MG63 (cell line): ENCODE measurements around the gene COQ10A. TPM values are rescaled to one million over a fixed set of nuclear protein-coding genes. Genes with fewer than 3 reads are reported as not detected.

Source experiments
- DNase-seq: peaks from one replicate; pipeline ENCODE4 v3.0.0-alpha.2; 2020
- H3K27me3 ChIP-seq: fragments of 250-450 bp; sonication (Bioruptor Pico); 2 replicates; pipeline ENCODE4 v1.5.1; 2020; ENCODE audit warnings: mild to moderate bottlenecking, moderate library complexity
- H3K36me3 ChIP-seq: fragments of 250-450 bp; sonication (Bioruptor Pico); 2 replicates; pipeline ENCODE4 v1.5.1; 2020; ENCODE audit warnings: mild to moderate bottlenecking, moderate library complexity
- H3K4me3 ChIP-seq: fragments of 250-450 bp; sonication (Bioruptor Pico); 2 replicates; pipeline ENCODE4 v1.5.1; 2020; ENCODE audit warnings: mild to moderate bottlenecking, moderate library complexity
- H3K9me3 ChIP-seq: fragments of 250-450 bp; sonication (Bioruptor Pico); 2 replicates; pipeline ENCODE4 v1.5.1; 2020; ENCODE audit warnings: mild to moderate bottlenecking, moderate library complexity
- total RNA-seq: library from RNA; depleted of rRNA; stranded (reverse); fragments of >200 nt; shearing (Covaris generic); gene quantifications from 2 replicates; pipeline ENCODE4 v1.2.3, GENCODE V29; 2014; ENCODE audit warnings: low replicate concordance

Gene COQ10A
- total RNA-seq, 1 experiment from 2014 or later = 6.9 TPM

DNA sequence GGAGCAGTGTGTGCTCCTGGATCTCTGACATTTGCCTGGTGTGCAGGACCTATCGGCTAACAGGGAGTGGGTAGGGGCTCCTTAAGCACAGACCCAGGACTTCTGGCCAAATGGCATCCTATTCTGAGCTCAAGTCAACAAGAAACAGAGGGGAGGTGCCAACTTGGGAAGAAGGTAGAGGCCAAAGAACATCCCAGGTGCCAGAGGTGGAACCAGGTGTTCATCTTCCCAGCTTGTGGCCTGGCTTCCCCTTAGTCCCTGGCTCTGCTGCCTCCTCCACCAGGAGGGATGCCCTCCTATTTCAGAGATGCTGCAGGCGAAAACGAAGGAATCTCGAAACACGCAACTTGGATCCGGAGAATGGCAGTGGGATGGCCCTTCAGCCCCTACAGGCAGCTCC, 30.7 kb upstream of the COQ10A start:
- Histone ChIP-seq H3K4me3 (no peak overlapping the region), H3K27me3 (no peaks in the 10 kb centered on the region), H3K36me3 (peaks cover 14% of the 10 kb centered on the region), H3K9me3 (no peaks in the 10 kb centered on the region)
- no peak for DNase-seq

DNA sequence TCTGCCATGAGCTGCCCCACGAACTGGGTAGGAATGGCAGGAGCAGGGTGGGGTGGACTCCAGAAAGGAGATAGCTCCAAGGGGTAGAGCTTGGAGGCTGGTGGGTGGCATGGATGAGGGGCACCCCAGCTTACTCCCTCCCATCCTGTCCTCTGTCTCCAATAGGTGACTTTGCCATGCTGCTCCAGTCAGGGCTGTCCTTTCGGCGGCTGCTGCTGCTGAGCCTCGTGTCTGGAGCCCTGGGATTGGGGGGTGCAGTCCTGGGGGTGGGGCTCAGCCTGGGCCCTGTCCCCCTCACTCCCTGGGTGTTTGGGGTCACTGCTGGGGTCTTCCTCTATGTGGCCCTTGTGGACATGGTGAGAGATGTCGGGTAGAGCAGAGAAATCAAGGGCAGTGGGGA, 29.8 kb upstream of the COQ10A start:
- no peaks in the 10 kb centered on the region for H3K9me3 ChIP-seq
- peaks cover 23% of the 10 kb centered on the region for H3K36me3 ChIP-seq
- H3K27me3 ChIP-seq = no peaks in the 10 kb centered on the region
- H3K4me3 ChIP-seq = no peak overlapping the region
- no peak for DNase-seq

DNA sequence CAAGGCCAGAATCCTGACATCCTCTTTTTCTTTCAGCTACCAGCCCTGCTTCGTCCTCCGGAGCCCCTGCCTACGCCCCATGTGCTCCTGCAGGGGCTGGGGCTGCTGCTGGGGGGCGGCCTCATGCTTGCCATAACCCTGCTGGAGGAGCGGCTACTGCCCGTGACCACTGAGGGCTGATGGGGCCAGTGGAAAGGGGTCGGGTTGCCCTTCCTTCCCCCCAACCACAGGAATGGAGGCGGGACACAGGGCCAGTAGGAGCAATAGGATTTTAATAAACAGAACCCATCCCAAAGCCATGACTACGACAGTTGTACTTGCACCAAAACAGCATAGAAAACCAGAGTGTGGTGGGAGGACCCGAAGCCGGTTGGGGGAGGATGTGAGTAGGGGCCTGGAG, 29.2 kb upstream of the COQ10A start:
- no peaks in the 10 kb centered on the region for H3K27me3 ChIP-seq
- no peaks in the 10 kb centered on the region for H3K9me3 ChIP-seq
- H3K36me3 ChIP-seq = peaks cover 27% of the 10 kb centered on the region
- no peak for DNase-seq
- H3K4me3 ChIP-seq = no peak overlapping the region

DNA sequence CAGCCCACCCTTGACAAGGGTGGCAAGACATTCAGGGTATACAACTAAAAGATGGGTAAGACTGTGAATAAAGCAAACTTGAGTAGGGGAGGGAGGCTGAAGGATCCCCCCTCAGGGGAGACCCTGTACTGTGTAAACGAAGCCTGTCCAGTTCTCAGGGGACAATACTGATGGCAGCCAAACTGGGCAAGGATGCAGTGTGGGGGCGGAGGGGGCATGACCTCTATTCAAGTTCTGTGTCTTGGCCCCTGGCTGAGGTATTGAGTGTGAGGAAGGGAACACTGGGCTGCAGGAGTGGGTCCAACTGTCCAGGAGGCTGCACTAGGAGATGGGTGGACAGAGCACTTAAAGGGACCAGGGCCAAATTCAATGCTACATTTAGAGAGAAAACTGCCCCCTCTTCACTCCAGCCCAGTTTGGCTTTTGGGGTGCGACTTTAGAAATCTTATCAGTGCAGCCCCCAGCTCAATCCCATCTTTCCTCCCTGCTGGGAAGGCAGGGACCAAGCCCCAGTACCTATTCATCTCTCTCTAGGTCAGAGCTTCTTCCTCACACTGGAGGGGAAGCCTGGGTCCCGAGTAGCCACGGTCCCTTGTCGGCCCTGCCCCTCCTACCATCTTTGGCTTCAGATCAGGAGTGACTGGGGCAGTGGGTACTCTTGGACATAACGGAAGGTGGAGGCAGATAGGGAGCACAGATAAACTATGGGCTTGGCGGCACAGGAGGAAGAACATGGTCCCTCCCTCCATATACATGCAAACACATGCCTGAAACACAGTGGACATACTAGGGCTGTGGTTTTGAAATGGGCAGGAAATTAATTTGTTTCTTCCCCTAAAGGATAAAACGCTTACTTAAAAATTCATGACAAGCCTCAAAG, 25.1 kb upstream of the COQ10A start:
- no peak for DNase-seq
- peaks cover 65% of the 10 kb centered on the region for H3K36me3 ChIP-seq
- H3K27me3 ChIP-seq = no peaks in the 10 kb centered on the region

DNA sequence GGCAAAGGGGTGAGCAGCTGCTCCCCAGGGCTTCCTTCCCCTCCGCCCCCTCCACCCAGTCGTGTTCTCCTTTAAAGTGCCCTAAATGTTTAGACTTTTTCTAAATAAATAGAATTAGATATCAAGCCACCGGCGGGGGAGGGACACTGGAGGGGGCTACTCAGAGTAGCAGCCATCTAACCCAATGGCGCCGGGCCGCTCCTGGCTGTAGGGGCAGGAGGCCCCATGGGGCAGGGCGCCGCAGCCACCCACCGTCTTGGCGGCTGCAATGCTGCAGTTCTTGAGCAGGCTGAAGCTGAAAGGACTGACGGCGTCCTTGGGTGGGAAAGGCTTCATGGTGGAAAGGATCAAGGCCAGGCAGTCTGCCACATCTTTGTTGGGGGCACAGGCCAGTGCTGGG, 23.8 kb upstream of the COQ10A start:
- Histone ChIP-seq H3K9me3 (no peaks in the 10 kb centered on the region), H3K27me3 (no peaks in the 10 kb centered on the region), H3K36me3 (peaks cover 71% of the 10 kb centered on the region), H3K4me3 (no peak overlapping the region)
- no peak for DNase-seq

More for the DNA sequence above, 25.1 kb upstream of the COQ10A start:
- Histone ChIP-seq H3K4me3 (no peak overlapping the region), H3K9me3 (no peaks in the 10 kb centered on the region)

DNA sequence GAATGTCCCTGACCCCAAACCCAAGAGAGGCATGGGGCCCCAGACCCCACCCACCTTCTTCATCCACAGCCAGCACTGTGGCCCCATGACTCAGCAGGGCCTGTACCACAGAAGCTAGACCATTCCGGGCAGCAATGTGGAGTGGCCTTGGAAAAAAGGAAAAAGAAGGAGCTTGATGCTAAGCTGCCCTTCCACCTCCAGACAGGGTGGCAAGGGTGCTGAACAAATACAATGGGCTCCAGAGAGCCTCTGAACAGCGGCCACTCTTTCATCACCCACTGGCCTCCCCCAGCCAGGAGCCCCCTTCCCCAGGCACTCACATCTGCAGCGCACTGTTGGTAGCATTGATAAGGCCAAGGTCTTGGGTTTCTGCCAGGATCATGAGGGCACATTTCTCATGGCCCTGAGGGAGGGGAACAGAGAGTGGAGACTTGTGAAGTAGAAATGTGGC, 23.0 kb upstream of the COQ10A start:
- no peak overlapping the region for H3K4me3 ChIP-seq
- H3K9me3 ChIP-seq = no peaks in the 10 kb centered on the region
- no peaks in the 10 kb centered on the region for H3K27me3 ChIP-seq
- H3K36me3 ChIP-seq = peaks cover 79% of the 10 kb centered on the region
- DNase-seq = no peak

DNA sequence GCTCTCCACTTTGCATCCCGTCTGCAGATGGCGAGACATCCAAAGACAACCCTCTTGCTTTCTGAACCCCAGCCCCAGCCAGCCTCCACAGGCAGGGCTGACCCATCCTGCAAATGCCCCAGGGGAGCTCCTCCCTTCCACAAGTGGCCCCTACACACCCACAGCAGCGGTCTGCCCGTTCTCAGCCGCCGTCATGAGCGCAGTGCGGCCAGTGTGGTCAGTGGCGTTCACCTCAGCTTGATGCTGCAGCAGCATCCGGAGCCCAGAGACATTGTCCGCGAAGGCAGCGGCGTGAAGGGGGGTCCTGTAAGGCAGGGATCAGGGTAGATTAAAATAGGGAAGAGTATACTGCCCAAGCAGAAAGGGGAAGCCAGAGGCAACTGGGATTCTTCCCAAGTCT, 22.2 kb upstream of the COQ10A start:
- no peak overlapping the region for H3K4me3 ChIP-seq
- DNase-seq = no peak
- no peaks in the 10 kb centered on the region for H3K9me3 ChIP-seq
- H3K27me3 ChIP-seq = no peaks in the 10 kb centered on the region
- peaks cover 85% of the 10 kb centered on the region for H3K36me3 ChIP-seq

DNA sequence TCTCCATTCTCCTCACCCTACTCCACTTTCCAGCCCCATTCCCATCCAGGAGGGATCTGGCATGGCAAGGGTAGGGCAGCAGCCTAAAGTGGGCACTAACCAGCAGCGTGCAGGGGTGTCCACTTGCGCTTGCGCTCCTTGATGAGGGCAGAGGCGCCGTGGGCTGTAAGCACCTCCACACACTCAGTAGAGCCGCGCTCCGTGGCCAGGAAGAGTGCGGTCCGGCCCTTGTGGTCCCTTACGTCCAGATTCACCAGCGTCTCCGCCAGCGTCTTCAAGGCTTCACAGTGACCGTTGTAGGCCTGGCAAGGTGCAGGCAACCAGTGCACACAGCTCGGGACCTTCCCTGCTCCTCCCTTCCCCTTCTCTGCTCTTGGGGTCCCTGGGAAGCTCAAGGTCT, 18.8 kb upstream of the COQ10A start:
- DNase-seq = no peak
- H3K27me3 ChIP-seq = no peaks in the 10 kb centered on the region
- peaks cover 83% of the 10 kb centered on the region for H3K36me3 ChIP-seq

DNA sequence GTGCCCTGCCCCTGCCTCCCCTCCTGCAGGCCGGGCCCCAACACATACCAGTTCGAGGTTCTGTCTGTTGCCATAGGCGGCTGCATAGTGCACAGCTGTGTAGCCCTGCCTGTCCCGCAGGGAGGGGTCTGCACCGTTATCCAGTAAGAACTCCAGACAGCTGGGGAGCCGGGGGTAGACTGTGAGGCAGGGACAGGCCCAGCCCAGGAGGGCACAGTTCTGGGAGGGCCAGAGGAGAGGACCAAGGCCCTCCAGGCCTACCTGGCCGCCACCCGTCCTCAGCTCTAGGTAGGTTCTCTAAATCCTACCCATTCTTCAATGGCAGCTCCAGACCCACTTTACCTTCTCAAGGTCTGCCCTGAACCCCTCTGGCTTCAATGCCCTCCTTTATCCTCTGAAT, 18.0 kb upstream of the COQ10A start:
- DNase-seq = no peak
- Histone ChIP-seq H3K9me3 (no peaks in the 10 kb centered on the region), H3K4me3 (no peak overlapping the region), H3K27me3 (no peaks in the 10 kb centered on the region), H3K36me3 (peaks cover 83% of the 10 kb centered on the region)

More for the DNA sequence above, 18.8 kb upstream of the COQ10A start:
- H3K9me3 ChIP-seq = no peaks in the 10 kb centered on the region
- H3K4me3 ChIP-seq = no peak overlapping the region

DNA sequence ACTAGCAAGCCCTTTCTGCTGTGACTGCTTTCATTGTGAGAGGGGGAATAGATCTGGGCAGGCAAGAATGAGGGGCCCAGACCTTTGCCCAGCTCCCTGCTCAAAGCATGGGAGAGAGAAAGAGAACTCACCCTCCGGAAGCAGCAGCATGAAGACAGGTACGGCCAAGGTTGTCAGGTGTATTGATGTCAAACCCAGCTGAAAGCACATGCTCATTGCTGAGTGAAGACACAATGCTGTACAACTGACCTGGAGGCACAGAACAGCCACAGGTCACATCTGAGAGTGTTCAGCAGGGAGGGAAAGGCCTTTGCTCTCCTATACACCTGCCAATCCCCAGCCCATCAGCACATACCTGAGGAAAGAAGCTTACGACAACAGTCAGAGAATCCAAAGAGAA, 14.1 kb upstream of the COQ10A start:
- no peak for DNase-seq
- H3K36me3 ChIP-seq = peaks cover 92% of the 10 kb centered on the region

DNA sequence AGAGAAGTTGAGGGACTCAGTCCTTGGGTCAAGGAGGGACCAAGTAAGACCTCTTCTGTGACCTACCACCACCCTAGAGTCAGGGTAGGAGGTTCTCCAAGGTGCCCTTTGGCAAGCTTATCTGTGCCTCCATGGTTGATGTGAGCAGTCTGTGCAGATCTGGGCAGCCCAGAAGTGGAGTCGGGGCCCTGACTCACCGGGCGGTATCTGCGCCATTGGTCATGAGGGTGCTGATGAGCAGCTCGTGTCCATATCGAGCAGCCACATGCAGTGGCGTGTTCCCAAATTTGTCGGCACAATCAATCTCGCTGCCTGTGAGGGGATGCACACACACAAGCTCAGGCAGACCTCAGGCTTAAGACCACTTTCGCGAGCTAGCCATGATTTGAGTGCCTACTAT, 13.7 kb upstream of the COQ10A start:
- DNase-seq = no peak
- Histone ChIP-seq H3K27me3 (no peaks in the 10 kb centered on the region), H3K4me3 (no peak overlapping the region), H3K36me3 (peaks cover 87% of the 10 kb centered on the region), H3K9me3 (no peaks in the 10 kb centered on the region)

More for the DNA sequence above, 14.1 kb upstream of the COQ10A start:
- no peaks in the 10 kb centered on the region for H3K9me3 ChIP-seq
- H3K27me3 ChIP-seq = no peaks in the 10 kb centered on the region
- no peak overlapping the region for H3K4me3 ChIP-seq

DNA sequence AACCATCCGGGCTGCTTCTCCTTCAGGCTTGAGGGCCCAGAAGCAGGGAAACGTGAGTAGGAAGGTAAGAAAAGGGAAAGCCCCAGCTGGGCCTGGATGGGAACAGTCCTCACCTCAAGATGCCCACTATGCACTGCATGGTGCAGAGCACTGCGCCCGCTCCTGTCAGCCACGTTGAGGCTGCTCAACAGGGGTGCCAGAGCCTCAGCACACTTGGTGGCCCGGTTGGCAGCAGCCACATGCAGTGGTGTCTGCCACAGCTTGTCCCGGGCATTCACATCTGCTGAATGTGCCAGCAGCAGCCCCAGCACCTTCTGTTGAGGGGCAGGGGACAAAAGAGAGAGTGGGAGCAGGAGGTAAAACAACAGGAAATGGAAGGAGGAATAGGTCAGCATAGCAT, 11.1 kb upstream of the COQ10A start:
- Histone ChIP-seq H3K36me3 (peaks cover 65% of the 10 kb centered on the region), H3K9me3 (no peaks in the 10 kb centered on the region), H3K4me3 (no peak overlapping the region), H3K27me3 (no peaks in the 10 kb centered on the region)
- DNase-seq = no peak

DNA sequence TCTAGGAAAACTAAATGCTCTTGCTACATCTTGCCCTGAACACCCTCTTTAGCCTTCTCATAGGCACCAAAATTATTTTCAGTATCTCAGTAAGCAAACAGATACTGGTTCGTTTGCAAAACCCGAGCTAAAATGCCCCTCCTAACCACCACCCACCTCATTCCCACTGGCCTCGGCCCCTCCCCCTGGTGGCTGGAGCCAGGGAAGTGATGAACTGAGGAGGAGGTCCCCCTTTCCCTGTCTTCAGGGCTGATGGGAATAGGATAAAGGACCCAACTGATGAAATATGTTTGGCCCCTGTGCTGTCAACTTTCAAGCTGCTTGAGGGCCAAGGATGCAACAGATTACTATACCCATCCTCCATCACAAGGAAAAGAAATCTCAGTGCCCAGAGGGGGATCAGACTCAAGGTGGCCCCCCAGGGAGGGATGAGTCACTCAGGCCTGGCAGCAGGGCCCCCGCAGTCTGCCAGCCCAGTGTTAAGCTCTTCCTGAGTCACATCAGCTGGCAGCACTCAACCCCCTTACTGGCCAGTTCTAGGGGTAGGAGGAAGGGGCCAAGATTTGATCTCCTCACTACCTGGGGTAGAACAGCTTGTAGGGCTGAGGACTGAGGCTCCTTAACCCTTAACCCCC, 10.3 kb upstream of the COQ10A start:
- Histone ChIP-seq H3K27me3 (no peaks in the 10 kb centered on the region), H3K9me3 (no peaks in the 10 kb centered on the region), H3K36me3 (peaks cover 58% of the 10 kb centered on the region), H3K4me3 (peak overlapping the region; percentile 72)
- peak; percentile 87 for DNase-seq

DNA sequence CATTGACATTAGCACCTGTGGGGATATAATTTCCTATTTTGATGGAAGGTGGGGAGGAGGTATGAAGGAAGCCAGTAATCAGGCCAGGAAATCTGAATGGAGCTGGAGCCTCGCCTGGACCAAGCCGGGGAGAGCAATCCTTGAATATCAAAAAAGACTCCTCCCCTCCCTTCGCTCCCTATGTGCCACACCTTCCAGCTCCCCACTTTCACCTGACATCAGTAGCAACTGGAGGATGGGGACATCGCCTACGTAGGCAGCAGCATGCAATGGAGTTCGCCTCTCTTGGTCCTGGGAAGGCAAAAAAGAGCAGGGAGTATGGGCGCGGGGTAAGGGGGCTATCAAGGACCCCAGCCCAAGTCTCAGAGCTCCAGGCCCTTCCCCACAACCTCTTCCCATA, 9.7 kb upstream of the COQ10A start:
- Histone ChIP-seq H3K4me3 (peak overlapping the region; percentile 72), H3K27me3 (no peaks in the 10 kb centered on the region), H3K9me3 (no peaks in the 10 kb centered on the region), H3K36me3 (peaks cover 54% of the 10 kb centered on the region)
- no peak for DNase-seq

DNA sequence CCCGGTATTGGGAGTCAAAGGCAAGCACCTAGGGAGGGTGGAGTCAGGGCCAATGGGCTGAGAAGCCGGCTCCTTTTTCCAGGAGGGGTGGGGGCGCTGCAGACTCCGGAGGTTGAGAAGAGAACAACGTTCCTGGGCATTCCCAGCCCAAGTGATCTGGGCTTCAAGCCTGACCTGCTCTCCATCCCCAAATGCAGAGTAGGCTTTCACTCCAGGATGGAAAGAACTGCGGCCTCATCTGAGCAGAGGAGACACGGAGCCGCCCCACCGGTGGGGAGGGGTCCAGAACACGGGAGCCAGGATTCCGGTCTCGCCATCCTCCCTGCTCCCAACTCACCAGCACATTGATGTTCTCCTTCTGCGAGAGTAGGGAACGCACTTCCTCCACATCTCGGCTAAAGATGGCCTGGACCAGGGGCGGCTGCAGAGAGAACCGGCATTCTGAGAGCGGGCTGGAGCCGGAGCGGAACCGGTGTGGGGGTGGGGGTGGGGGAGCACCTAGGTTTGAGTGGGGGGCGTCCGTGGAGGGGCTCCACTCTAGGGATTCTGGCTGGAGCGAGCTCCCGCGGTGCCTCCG, 9.2 kb upstream of the COQ10A start:
- Histone ChIP-seq H3K4me3 (peak overlapping the region; percentile 72), H3K36me3 (peaks cover 49% of the 10 kb centered on the region), H3K9me3 (no peaks in the 10 kb centered on the region), H3K27me3 (no peaks in the 10 kb centered on the region)
- DNase-seq = peak; percentile 53

DNA sequence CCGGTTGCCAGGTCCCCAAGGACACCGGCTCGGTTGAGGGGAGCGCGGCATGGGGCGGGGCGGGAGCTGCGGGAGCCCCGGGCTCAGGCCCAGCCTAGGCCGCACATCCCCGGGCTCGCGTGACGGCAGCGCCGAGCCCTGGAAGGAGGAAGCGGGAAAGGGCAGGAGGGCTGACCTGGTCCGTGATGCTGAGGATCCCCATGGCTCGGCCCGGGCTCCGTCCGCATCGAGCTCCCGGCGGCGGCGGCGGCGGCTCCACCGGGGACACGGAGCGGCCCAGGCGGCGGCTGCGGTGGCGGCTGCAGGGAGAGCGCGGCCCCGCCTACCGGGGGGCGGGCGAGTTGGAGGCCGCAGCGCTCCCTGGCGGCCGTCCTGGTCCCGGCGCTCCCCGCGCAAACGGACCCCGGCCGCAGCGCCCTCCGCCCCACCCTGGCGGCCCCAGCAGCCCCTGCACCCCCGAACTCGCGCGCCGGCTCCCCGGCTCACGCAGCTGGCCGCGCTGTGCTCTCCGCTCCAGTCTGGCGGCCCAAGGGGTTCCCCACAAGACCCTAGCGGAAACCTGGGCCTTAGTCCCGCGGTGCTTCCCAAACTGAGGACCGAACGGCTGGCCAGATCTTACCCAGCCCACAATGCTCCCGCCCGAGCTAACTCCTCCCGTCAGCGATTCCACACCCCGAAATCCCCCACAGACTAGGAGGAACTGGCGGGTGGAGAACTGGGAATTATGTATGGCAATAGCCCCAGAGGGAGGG, 8.5 kb upstream of the COQ10A start, which contains the start of gene ANKRD52:
Gene ANKRD52 (minus strand): TSS at position 317 of the 752 bp plus-strand sequence. CDS start 115 bp downstream, at position 202.
- H3K36me3 ChIP-seq = peaks cover 42% of the 10 kb centered on the region
- H3K9me3 ChIP-seq = no peaks in the 10 kb centered on the region

DNA sequence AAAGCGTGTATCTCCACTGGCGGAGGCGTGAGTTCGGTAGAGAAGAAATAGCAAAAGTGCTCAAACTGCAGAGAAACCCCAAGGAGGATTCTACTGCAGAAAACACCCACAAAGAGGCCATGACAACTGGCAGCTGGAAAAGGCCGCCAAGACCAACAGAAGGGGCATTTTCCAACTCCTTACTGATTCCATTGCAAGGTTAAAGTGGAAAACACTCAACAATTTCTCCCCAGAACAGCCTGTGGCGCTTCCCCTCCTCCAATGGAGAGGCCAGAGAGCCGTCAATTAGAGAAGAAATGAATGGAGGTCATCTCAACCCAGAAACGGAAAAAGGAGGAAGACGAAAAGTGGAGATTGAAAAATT, 7.9 kb upstream of the COQ10A start:
- H3K9me3 ChIP-seq = no peaks in the 10 kb centered on the region
- no peaks in the 10 kb centered on the region for H3K27me3 ChIP-seq
- H3K36me3 ChIP-seq = peaks cover 36% of the 10 kb centered on the region
- H3K4me3 ChIP-seq = peak overlapping the region; percentile 72
- DNase-seq = no peak

More for the DNA sequence above, 8.5 kb upstream of the COQ10A start, which contains the start of gene ANKRD52:
- H3K27me3 ChIP-seq = no peaks in the 10 kb centered on the region
- peak within 1 kb of the TSS; percentile 72 for H3K4me3 ChIP-seq
- DNase-seq = peak; percentile 83
